Stimulated activated CD8-positive, alpha-beta memory T cell treated with anti-CD3 and anti-CD28 coated beads, Interleukin-4, amount 100 ng/mL, for 1 hour (primary cell): Measurements from ENCODE around the gene GRM7.

Experiments
- DNase-seq, 2 donors: peaks; one replicate each; pipeline ENCODE4 v3.0.0-alpha.2; 2020; ENCODE audit warnings: low read depth in 2 of 2, low spot score in 1 of 2

Gene GRM7

DNA sequence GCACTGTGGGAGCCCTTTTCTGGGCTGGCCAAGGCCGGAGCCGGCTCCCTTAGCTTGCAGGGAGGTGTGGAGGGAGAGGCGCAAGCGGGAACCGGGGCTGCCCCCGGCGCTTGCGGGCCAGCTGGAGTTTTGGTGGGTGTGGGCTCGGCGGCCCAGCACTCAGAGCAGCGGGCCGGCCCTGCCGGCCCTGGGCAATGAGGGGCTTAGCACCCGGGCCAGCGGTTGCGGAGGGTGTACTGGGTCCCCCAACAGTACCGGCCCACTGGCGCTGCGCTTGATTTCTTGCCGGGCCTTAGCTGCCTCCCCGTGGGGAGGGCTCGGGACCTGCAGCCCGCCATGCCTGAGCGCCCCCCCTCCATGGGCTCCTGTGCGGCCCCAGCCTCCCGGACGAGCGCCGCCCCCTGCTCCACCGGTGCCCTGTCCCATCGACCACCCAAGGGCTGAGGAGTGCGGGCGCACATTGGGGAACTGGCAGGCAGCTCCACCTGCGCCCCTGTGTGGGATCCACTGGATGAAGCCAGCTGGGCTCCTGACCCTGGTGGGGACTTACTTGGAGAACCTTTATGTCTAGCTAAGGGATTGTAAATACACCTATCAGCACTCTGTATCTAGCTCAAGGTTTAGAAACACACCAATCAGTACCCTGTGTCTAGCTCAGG lies 707.7 kb downstream of the GRM7 start:
- DNase-seq = no peak

DNA sequence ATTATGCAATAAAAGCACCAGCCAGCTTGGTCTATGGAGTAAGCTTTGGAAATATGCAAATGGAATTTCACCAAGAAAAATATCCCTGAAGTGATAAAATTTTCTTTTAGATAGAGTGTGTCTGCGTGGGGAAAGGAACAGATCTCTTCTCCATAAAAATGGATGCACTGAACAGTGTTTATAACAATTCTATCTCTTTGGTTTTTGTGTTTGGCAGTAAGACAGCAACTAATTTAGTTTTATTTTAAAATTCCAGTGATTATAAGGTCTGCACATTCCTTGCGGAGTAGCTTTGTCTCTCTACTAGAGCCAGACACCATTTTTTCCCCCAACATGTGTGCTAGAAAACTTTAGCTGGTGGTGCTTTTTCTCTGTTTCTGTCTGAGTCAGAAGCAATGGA lies 712.4 kb downstream of the GRM7 start:
- DNase-seq = no peak

DNA sequence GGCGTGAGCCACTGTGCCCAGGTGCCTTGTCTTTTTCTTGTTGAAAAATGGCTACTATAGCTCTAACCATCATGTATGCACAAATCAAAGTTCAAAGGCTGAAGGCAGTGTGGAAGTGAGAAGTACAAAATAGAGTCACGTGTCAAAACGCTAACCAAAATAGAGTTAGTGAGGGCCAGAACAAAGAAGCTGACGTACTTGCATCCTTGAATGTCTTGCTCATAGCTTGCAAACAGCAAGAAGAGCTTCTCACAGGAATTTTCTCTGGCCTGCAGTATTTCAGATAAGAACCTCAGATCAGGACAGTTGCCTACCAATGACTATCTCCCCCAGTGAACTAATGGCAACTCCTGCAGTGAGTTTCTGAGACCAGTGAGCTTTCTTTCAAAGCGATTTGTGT lies 713.5 kb downstream of the GRM7 start:
- DNase-seq = no peak

DNA sequence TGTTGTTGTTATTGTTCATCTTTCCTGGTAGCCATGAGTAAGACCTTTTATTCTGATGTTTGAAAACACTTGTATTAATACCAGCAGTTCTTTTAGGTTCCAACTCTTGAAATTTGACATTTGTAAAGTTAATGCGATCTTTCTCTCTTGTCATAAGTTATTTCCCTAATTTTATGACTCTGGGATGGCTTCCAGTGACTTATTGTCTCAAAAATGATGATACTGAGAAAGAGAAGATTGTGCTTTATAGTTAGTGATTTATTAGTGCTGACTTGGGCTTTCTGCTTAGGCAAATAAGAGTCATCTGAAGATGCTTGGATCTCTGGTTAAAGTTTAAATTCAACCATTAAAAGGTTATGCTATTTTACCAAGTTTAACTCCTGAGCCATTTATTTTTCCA lies 715.2 kb downstream of the GRM7 start:
- no peak for DNase-seq

DNA sequence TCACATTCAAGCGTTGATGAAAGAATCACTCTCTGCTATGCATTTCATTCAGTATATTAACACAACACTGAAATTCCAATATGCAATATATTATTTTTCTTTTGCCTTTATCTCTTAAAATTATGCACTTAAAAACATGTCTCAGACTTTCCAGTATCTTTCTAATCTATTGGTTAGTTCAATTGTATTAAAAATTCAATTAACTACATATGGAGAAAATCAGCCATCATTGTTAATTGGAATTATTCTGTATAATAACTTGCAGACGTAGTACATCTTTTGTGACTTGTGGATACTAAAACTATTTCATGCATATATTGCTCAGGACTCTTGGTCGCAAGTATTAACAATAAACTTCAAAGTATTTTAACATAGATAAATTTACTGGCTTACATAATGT lies 715.6 kb downstream of the GRM7 start:
- DNase-seq = no peak

DNA sequence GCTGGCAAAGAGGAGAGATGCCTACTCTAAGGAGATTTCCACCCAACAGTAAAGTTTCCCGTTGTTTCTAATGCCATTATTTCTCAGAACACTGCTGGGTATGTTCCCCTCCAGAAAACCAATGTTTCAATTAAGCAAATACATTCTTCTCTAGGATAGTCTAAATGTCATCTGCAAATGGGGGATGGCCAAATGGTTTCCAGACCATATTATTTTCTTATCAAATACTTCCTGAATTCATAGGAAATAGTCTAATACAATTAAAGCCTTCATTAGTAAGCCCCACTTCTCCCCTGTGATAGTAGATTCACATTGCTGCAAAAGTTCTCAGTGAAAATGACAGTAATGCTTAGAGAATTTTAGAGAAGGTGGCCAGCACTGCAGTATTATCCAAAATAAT lies 716.6 kb downstream of the GRM7 start:
- DNase-seq = no peak

DNA sequence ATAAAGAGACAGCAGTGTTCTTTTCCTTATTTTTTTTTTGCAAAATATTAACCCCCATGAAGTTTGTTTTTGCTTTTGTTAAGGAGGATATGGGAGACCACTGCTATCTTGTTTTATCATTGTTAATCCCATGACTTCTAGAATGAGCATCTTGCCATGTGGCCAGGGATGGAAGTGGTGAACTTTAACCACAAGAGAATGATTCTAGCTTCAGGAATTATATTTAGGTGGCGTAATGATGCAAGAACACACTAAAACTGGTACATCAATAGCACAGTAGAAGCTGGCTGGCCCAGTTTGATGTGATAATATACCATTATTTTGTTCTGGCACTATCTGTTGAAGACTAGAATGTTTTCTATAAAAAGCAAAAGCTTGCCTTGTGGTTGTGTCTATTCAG lies 720.9 kb downstream of the GRM7 start:
- no peak for DNase-seq

DNA sequence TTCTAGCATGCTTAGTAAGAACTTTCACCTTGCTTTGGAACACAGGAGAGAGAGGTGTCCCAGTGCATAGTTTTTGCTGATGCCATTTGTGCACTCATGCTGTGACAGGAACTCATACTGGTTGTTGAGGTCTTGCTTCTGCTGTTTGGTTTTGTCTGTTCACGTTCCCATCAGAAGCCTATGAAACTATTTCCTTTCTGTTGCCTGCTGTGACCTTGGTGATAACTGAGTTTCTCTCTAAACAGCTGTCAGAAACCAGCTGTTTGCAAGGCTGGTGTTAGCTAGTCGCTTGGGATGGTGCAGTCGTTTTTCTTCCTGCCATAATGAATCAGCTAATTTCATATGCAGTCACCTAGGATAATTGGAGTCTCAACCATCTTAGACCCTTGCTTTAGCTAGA lies 724.1 kb downstream of the GRM7 start:
- DNase-seq = no peak

DNA sequence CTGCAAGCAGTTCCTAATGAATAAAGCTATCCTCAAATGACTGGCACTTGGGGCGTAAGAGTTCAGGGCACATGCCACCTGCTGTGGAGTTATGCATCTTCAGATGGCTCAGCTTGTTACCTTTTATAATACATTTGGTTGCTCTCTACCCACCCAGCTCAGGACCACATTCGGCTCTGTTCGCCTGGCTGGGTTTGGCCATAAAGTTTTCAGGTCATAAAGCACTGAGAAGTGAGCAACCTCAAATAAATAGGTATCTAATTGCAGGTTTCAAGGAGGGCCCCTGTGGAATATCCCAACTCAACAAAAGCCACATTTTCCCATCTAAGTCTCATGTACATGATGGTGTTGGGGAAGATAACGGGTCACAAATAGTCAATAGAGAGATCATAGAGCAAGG lies 727.3 kb downstream of the GRM7 start:
- DNase-seq = no peak

DNA sequence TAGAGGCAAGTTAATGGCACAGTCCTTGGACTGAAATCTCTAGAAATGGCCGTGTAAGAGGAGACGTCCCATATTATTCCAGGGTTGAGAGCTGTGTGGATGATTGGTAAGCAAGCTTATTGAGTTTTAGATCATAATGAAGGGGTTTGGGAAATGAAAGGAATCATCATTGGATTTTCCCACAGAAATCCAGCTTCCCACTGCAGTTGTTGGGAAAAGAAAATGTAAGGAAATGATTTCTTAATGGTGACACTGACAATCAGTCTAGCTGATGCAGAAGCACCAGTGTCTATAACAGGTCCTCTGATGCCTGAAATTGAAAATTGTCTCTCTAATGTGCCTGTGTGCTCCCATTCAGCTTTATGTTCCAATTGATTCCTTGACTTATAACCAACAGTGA lies 728.6 kb downstream of the GRM7 start:
- no peak for DNase-seq

DNA sequence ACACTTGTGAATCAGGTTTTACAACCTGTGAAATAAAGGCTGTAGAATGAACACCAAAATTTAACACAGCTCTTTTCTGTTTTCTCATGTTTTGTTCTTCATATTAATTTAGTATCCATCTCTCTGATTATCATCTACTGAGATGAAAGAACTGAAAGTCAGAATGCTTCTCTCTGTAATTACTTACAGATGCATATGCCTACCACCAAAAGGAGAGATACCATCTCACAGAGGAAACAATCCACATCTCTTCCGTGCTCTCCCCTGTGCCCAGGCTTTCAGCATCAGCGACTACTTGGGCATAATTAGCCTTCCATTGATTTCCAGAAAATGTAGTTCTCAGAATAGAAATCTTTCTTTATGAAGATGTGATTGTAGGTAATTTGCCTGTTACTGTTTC lies 741.4 kb downstream of the GRM7 start:
- DNase-seq = no peak

DNA sequence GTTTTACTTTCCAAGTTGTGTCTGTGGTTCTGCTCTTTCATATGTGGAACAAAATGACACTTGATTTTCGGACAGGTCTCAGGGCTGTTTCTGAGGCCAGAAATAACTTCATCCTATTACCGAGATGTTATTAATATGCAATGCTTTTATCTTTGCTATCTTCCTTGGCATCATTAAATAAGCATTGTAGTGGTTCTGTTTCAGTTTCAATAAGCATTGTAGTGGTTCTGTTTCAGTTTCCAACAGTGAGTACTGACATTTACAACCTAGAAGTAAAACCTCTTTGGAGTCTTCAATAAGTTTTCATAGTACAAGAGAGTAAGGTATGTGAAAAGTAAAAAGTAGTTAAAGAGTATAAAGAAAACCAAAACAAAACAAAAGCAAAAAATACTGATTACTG lies 746.2 kb downstream of the GRM7 start:
- DNase-seq = no peak

DNA sequence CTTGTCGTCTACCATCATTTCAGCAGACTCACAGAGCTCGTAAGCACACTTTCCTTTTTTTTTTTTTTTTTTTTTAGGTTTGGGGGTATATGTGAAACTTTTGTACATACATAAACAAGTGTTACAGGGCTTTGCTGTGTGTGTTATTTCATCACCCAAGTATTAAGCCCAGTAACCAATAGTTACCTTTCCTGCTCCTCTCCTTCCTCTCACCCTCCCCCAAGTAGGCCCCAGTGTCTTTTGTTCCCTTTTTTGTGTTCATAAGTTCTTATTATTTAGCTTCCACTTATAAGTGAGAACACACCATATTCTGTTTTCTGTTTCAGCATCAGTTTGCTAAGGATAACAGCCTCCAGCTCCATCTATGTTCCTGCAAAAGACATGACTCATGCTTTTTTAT lies 746.8 kb downstream of the GRM7 start:
- no peak for DNase-seq

DNA sequence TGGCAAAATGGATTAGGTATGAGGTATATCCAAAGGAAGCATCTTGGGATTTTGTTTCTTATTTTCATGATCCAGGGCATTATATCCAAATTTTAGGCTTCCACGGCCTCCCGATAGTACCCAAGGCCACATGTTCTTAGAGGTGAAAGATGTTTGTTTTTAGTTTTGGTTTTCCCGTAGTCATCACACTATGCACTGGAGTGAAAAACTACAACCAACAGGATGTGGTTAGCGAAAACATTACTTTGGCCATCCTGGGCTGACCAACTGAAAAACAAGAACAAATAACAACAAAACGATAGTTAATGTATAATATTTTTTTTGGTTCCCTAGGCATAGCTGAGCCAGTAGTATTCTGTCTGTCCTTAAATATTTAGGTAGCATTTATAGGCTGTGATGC lies 749.7 kb downstream of the GRM7 start:
- no peak for DNase-seq

DNA sequence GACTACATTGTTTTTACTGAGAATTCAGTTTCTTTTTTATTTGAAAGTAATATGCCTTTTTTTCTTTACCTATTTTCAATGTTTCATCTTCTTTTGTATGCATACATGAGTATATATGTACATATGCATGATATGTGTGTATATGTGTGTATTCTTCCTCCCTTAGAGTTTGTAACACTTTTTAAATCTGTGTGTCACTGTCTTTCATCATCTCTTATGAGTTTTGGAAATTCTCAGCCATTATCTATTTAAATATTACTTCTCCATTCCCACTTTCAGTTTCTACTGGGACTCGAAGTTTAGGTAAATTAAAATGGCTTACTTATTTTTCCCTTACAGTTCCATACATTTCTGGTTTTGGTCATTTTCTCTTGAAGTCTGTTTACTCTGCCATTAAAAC lies 754.1 kb downstream of the GRM7 start:
- DNase-seq = no peak

DNA sequence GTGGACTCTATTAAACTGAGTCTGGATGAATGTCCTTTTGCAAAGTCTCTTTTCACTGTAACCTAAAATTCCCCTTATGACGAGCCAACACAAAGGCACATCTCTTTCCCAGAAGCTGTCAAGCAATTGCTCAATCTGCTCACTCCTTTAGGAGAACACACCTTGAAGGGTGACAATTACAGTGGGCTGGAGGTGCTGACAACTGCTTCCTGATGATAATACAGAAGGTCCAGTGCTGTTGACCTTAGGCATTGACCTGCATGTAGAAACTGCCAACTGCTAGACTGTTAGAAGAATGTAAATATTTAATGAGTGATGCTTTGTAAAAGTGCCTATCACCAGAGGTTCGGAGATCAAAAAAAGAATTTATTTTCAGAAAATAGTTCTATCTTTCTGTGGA lies 757.7 kb downstream of the GRM7 start:
- DNase-seq = no peak

DNA sequence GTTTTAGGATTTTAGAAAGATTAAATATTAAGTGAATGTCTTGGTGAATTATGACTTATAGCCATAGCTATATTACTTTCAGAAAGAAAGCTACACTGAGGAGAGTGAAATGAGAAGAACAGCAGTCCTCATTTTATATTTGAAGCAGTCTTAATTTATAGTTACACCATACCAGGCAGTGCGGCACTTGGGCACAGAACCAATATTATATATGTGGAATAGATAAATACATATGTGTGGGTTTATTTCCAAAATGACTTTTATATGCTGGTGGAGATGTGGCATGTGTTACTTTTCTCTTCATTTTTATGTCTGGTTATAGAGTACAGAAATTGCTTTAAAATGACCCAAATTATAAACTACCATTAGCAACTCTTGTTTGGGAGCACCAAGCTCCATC lies 759.5 kb downstream of the GRM7 start:
- DNase-seq = no peak

DNA sequence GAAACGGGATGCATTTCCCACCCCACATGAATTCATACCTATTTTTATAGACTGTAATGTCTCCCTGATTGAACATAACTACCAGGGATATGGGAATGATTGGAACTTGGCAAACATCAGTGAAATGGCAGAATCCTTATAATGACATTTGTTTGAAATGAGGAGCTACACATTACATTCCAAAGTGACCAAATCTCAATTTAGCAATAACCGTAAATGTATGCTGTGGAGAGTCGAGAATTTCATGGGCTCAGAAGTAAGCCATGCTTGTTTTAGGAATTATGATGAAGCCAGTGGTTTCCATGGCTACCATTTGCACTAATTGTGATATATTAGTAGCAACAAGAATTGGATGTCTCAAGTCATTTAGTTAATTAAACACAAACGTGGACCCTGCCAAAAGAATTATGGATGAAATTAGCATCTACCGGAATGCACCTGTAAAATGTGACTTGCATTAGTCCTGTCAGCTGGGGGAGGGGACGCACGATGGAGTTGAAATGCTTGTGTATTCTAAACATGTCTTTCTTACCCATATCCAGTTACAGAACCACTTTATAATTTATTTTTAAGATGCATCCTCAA lies 760.2 kb downstream of the GRM7 start:
- no peak for DNase-seq

DNA sequence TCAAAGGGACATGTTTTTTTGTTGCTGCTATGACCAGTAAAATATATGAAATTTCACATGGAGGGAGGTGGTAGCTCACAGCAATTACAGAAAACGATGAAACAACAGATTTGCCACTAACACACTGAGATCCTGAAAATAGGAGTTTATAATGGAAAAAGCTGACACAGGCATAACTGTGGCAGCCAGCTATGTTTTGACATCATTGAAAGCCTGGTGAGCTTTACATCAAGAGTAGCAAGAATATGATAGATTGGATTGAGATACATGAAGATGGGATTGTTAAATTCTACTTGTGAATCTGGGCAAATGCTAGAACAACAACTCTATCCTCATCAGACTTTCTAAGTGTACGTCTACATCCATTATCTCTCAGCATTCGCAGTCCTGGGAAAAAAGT lies 760.7 kb downstream of the GRM7 start:
- no peak for DNase-seq

DNA sequence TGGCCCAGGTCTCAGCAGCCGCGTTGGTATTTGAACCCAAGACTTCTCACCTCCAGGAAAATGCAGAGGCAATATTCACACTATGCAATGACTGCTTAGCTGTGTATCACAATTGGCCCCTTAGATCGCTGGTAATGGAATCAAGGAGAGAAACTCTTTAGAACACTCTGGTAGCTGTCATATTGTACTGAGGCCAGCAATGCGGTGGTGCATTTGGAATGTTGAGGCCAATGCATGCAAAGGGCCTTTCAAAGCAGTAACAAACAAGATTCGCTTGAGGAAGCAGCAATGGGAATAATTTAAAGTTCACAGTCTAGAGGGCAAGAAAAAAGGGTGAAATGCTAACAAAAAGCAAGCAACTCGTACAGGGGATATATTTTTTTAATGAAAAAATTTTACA lies 764.1 kb downstream of the GRM7 start:
- no peak for DNase-seq

DNA sequence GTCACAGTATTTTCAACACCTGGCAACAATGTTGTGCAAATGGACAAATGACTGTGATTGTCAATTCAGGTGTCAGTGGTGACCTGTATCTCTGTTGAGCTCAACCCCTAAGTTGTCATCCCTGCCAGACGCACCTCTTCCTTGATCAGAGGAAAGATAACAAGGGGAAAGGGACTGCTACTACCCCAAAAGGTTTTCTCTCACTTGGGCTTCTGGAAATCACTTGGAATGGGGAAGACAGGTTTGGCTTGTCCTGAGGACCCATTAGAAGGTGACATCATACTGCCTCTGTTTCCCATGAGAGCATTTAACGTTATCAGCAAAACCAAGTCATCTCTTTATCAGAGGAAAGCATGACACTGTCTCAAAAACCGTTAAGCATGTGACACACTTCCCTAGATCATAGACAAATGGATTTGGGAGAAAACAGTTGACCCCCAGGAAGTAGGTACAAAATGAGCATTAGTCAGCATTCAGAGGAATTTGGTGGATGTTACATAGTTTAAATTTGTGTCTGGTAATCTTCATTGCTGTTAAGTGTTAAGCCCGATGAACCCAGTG lies 769.5 kb downstream of the GRM7 start:
- no peak for DNase-seq

DNA sequence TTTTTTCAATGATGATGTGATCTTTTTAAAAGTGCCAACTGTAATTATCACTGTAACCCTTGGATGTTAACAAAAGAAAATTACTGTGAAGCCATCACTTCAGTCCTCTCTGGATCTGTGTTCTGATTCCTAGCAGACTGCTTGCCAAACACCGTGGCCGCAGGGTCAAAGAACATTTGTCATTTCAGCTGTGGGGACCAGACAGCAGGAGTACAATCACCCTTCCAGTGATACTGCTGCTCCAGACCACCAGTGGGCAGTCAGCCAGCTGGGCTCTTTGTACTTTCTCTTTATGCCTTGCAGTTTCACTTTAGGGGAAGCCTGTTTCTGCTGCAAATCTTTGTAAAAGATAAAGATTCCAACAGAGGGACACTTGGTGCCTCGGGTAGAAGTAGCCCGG lies 770.0 kb downstream of the GRM7 start:
- DNase-seq = no peak

DNA sequence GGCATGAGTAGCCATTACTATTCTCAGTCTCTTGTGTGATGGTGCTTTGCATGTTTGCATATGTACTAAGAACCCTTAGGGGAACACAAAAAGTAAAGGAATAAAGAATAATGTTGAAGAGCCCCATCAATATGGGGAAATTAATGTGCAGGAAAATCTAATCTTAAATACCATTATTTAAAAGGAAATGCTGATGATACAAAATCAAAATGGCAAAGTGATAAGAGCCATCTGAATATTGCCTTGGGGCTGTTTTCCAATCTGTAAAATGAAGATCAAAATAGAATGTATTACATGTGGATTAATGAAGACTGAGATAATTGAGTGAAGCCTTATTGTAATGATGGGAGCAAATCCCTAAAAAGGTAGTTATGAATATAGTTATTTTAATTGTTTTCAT lies 771.4 kb downstream of the GRM7 start:
- no peak for DNase-seq
